WERI-Rb-1 (cell line): Measurements from ENCODE around the gene GABPB2.

Experiments used
- DNase-seq: peaks from one replicate; pipeline ENCODE4 v3.0.0-alpha.2; 2020
- H3K27ac ChIP-seq: fragments of 250-450 bp; sonication (Bioruptor Pico); 2 replicates; pipeline ENCODE4 v1.5.1; 2020; ENCODE audit warnings: mild to moderate bottlenecking, moderate library complexity
- H3K27me3 ChIP-seq: fragments of 250-450 bp; sonication (Bioruptor Pico); 2 replicates; pipeline ENCODE4 v1.5.1; 2021; ENCODE audit warnings: mild to moderate bottlenecking, low read depth, moderate library complexity; ENCODE audit not compliant: insufficient read depth, severe bottlenecking
- H3K36me3 ChIP-seq: fragments of 250-450 bp; sonication (Bioruptor Pico); 2 replicates; pipeline ENCODE4 v1.5.1; 2020; ENCODE audit warnings: mild to moderate bottlenecking, moderate library complexity
- H3K4me3 ChIP-seq: 2 replicates; pipeline ENCODE4 v1.5.1; 2011; ENCODE audit warnings: low read depth, mild to moderate bottlenecking, control low read depth, low read length
- H3K9me3 ChIP-seq: fragments of 250-450 bp; sonication (Bioruptor Pico); 2 replicates; pipeline ENCODE4 v1.5.1; 2021; ENCODE audit warnings: mild to moderate bottlenecking, moderate library complexity; ENCODE audit not compliant: severe bottlenecking
- CTCF ChIP-seq: IDR thresholded peaks from 2 replicates; pipeline ENCODE4 v1.5.1; 2011; ENCODE audit warnings: low read depth, mild to moderate bottlenecking, control low read depth, inconsistent platforms, low read length

The GABPB2 gene

GRCh38 chr1:151061704-151062103 lies 8.9 kb upstream of the GABPB2 start:
- Histone ChIP-seq H3K36me3 (peaks cover 54% of the 10 kb centered on the region), H3K27me3 (no peaks in the 10 kb centered on the region), H3K4me3 (peak overlapping the region; percentile 90), H3K27ac (no peak overlapping the region), H3K9me3 (no peaks in the 10 kb centered on the region)
- DNase-seq, result no peak
- no peak for TF ChIP-seq CTCF

GRCh38 chr1:151062741-151063371 lies 7.7 kb upstream of the GABPB2 start:
- no peak overlapping the region for H3K4me3 ChIP-seq
- H3K36me3 ChIP-seq, result peaks cover 50% of the 10 kb centered on the region
- H3K9me3 ChIP-seq, result no peaks in the 10 kb centered on the region
- no peak overlapping the region for H3K27ac ChIP-seq
- DNase-seq, result peak; percentile 47
- TF ChIP-seq CTCF, result no peak
- H3K27me3 ChIP-seq, result no peaks in the 10 kb centered on the region

GRCh38 chr1:151065089-151065645 lies 5.4 kb upstream of the GABPB2 start:
- TF ChIP-seq CTCF, result no peak
- H3K27me3 ChIP-seq, result no peaks in the 10 kb centered on the region
- H3K36me3 ChIP-seq, result peaks cover 58% of the 10 kb centered on the region
- H3K27ac ChIP-seq, result no peak overlapping the region
- no peak for DNase-seq
- H3K4me3 ChIP-seq, result no peak overlapping the region
- H3K9me3 ChIP-seq, result no peaks in the 10 kb centered on the region

GRCh38 chr1:151067185-151067584 lies 3.4 kb upstream of the GABPB2 start:
- no peak for DNase-seq
- Histone ChIP-seq H3K27ac (no peak overlapping the region), H3K36me3 (peaks cover 63% of the 10 kb centered on the region), H3K9me3 (no peaks in the 10 kb centered on the region), H3K4me3 (no peak overlapping the region), H3K27me3 (no peaks in the 10 kb centered on the region)
- no peak for TF ChIP-seq CTCF

- DNase-seq, result no peak
- peak overlapping the region; percentile 99 for H3K27ac ChIP-seq
- no peak overlapping the region for H3K4me3 ChIP-seq
- H3K27me3 ChIP-seq, result no peaks in the 10 kb centered on the region
- H3K36me3 ChIP-seq, result peaks cover 51% of the 10 kb centered on the region
- no peak for TF ChIP-seq CTCF
- no peaks in the 10 kb centered on the region for H3K9me3 ChIP-seq
Measured at GRCh38 chr1:151069103-151069486, 1.5 kb upstream of the GABPB2 start.

GRCh38 chr1:151072224-151072623 lies 1.7 kb downstream of the GABPB2 start:
- 0 out of 2 replicates have a peak, but pooled peaks have one; percentile 11 for TF ChIP-seq CTCF
- Histone ChIP-seq H3K27ac (no peak overlapping the region), H3K36me3 (peaks cover 37% of the 10 kb centered on the region), H3K9me3 (no peaks in the 10 kb centered on the region), H3K27me3 (no peaks in the 10 kb centered on the region), H3K4me3 (no peak overlapping the region)
- DNase-seq, result no peak
